PC-9 (cell line): Measurements from ENCODE around the gene DHRS4L2.
"Not testable (repeated sequence)": the region's sequence is repeated elsewhere in the genome, so short reads cannot be mapped to it uniquely, and the experiment has no call there.

Experiments used
- CTCF ChIP-seq: fragments of 200-600 bp; sonication (generic); conservative IDR thresholded peaks from 2 replicates; pipeline ENCODE4 v1.6.1; 2017; ENCODE audit warnings: mixed run types, antibody characterized with exemption, mild to moderate bottlenecking, moderate library complexity
- EZH2 ChIP-seq: fragments of 200-600 bp; sonication (generic); IDR thresholded peaks from 2 replicates; pipeline ENCODE4 v1.8.0; 2017; ENCODE audit warnings: antibody characterized with exemption, low read depth

- not testable (repeated sequence) for TF ChIP-seq CTCF, EZH2
Observed at GRCh38 chr14:23969130-23969480, 19.6 kb upstream of the DHRS4L2 start.
